ENCODE results near the gene PAPOLA. TPM values are rescaled to one million over a fixed set of nuclear protein-coding genes. Genes with fewer than 3 reads are reported as not detected.
A peak's percentile ranks its signal among the peaks of the same experiment; 100 is the strongest.

Gene PAPOLA
- polyA plus RNA-seq, 4 donors = 58.1 to 182 (median 74.1) TPM

DNA sequence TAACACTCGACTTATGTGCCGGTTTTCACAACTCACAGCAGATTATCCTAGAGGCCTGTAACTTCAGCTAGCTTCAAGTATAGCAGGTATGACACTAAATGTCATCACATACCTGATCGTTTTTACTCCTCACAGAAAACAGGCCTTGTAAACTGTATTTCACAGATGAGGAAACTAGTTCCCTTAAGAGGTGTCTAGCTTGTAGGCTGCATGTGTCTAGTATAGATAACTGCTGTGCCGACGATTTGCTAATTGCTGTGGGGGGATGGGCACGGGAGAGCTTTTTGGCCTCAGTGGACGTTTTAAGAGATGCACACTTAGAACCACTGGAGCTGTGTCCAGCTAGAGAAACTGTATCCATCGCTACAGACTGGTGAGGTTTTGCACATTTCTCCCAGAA lies 78.8 kb downstream of the PAPOLA start:
- Histone ChIP-seq H3K4me3 (ENCODE audit: low read depth in 1 of 3, low read length in 3 of 3) (no peak overlapping the region), H3K4me1 (ENCODE audit: control insufficient read depth in 3 of 3, insufficient read depth in 2 of 3, low read depth in 1 of 3, low read length in 2 of 3) (no peaks in the 10 kb centered on the region), H3K36me3 (ENCODE audit: control insufficient read depth in 3 of 3, insufficient read depth in 2 of 3, low read depth in 1 of 3, low read length in 3 of 3) (no peaks in the 10 kb centered on the region), H3K27ac (ENCODE audit: low read depth in 1 of 3, low read length in 2 of 3) (no peak overlapping the region), H3K9me3 (ENCODE audit: control insufficient read depth in 2 of 2, insufficient read depth in 1 of 2, low read depth in 1 of 2, low read length in 1 of 2) (no peaks in the 10 kb centered on the region), H3K27me3 (ENCODE audit: control insufficient read depth in 3 of 3, insufficient read depth in 3 of 3, low read length in 3 of 3) (peaks cover 0 to 6% (median 5%) of the 10 kb centered on the region in 3 donors)
- no peak for FAIRE-seq
- DNase-seq = no peak
- WGBS, 3 donors = 55 to 66% (median 58%) methylated on average over 8 of the region's 8 CpGs

DNA sequence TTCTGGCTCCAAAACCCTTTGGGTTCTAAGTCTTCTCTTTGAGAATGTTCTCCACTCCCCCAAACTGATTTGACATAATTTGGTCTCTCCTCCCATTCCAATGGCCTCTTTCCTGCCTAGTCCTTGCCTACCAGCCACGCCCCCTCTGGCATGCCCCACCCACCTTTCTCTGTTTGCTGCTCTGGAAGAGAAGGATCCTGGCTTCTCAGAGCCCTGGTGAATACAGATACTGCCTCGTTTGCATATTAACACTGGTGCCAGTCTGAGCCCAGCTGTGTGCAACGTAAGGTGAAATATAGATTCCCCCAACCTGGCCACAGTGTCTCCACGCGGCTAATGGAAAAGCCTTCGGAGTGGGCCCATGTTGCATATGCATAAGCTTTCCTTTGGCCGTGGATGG lies 79.7 kb downstream of the PAPOLA start:
- Histone ChIP-seq H3K27me3 (ENCODE audit: control insufficient read depth in 3 of 3, insufficient read depth in 3 of 3, low read length in 3 of 3) (peaks cover 0 to 7% (median 5%) of the 10 kb centered on the region in 3 donors), H3K36me3 (ENCODE audit: control insufficient read depth in 3 of 3, insufficient read depth in 2 of 3, low read depth in 1 of 3, low read length in 3 of 3) (no peaks in the 10 kb centered on the region), H3K9me3 (ENCODE audit: control insufficient read depth in 2 of 2, insufficient read depth in 1 of 2, low read depth in 1 of 2, low read length in 1 of 2) (no peaks in the 10 kb centered on the region), H3K27ac (ENCODE audit: low read depth in 1 of 3, low read length in 2 of 3) (no peak overlapping the region), H3K4me3 (ENCODE audit: low read depth in 1 of 3, low read length in 3 of 3) (no peak overlapping the region), H3K4me1 (ENCODE audit: control insufficient read depth in 3 of 3, insufficient read depth in 2 of 3, low read depth in 1 of 3, low read length in 2 of 3) (no peaks in the 10 kb centered on the region)
- DNase-seq (no peak), FAIRE-seq (no peak)
- WGBS, 3 donors = 75 to 84% (median 75%) methylated on average over 7 of the region's 7 CpGs

DNA sequence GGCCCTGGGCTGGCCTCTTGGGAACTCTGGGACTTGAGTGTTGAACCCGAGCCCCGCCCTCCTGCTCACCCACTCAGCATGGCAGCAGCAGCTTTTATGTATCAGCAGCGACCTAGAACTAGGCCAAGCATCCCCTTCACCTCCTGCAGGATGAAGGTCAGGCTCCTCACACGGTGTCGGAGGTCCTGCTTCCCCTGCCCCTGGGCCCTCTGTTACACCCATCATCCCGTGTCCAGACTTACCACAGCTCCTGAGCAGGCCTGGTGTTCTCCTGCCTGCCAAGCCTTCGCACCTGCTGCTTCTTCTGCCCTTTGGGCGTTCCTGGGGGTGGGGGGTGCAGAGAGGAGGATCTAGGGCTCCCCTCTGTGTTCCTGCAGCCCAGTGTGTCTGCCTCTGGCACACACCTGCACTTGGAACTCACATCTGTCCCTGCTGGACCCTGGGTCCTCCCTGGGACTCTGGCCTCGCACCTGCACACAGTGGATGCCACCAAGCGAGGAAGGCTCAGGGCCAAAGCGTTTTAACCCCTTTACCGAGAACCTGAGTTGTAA lies 80.3 kb downstream of the PAPOLA start:
- H3K36me3 ChIP-seq (ENCODE audit: control insufficient read depth in 3 of 3, insufficient read depth in 2 of 3, low read depth in 1 of 3, low read length in 3 of 3) = no peaks in the 10 kb centered on the region
- DNase-seq (no peak), FAIRE-seq (no peak)
- H3K4me3 ChIP-seq (ENCODE audit: low read depth in 1 of 3, low read length in 3 of 3) = no peak overlapping the region
- H3K27me3 ChIP-seq (ENCODE audit: control insufficient read depth in 3 of 3, insufficient read depth in 3 of 3, low read length in 3 of 3) = peaks cover 0 to 8% (median 7%) of the 10 kb centered on the region in 3 donors
- 30 to 63% (median 33%) methylated on average over 12 of the region's 12 CpGs for WGBS, 3 donors
- H3K4me1 ChIP-seq (ENCODE audit: control insufficient read depth in 3 of 3, insufficient read depth in 2 of 3, low read depth in 1 of 3, low read length in 2 of 3) = no peaks in the 10 kb centered on the region
- no peak overlapping the region for H3K27ac ChIP-seq (ENCODE audit: low read depth in 1 of 3, low read length in 2 of 3)
- H3K9me3 ChIP-seq (ENCODE audit: control insufficient read depth in 2 of 2, insufficient read depth in 1 of 2, low read depth in 1 of 2, low read length in 1 of 2) = no peaks in the 10 kb centered on the region

DNA sequence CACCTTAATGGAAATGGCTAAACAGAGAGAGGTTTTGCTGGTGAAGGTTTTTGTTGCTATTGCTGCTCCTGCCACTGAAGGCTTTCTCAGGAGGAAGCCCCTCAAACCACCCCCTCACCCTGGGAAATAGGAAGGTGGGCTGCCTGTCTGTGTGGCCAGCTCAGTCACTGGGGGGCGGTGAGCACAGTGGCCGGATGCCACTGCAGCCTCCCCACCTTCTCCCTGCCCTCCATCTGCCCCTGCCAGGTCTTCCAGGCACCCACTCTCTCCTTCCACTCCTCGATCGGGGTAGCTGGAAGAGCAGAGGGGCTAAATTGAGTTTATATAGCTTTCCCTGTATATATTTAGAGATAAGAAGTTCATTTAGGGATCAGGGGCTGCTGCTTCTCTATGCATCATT lies 80.8 kb downstream of the PAPOLA start:
- Histone ChIP-seq H3K36me3 (ENCODE audit: control insufficient read depth in 3 of 3, insufficient read depth in 2 of 3, low read depth in 1 of 3, low read length in 3 of 3) (no peaks in the 10 kb centered on the region), H3K27ac (ENCODE audit: low read depth in 1 of 3, low read length in 2 of 3) (no peak overlapping the region), H3K9me3 (ENCODE audit: control insufficient read depth in 2 of 2, insufficient read depth in 1 of 2, low read depth in 1 of 2, low read length in 1 of 2) (no peaks in the 10 kb centered on the region), H3K4me3 (ENCODE audit: low read depth in 1 of 3, low read length in 3 of 3) (no peak overlapping the region), H3K27me3 (ENCODE audit: control insufficient read depth in 3 of 3, insufficient read depth in 3 of 3, low read length in 3 of 3) (peaks cover 0 to 8% (median 7%) of the 10 kb centered on the region in 3 donors), H3K4me1 (ENCODE audit: control insufficient read depth in 3 of 3, insufficient read depth in 2 of 3, low read depth in 1 of 3, low read length in 2 of 3) (no peaks in the 10 kb centered on the region)
- WGBS, 3 donors = 46 to 60% (median 59%) methylated on average over 4 of the region's 4 CpGs
- FAIRE-seq (no peak), DNase-seq (no peak)

DNA sequence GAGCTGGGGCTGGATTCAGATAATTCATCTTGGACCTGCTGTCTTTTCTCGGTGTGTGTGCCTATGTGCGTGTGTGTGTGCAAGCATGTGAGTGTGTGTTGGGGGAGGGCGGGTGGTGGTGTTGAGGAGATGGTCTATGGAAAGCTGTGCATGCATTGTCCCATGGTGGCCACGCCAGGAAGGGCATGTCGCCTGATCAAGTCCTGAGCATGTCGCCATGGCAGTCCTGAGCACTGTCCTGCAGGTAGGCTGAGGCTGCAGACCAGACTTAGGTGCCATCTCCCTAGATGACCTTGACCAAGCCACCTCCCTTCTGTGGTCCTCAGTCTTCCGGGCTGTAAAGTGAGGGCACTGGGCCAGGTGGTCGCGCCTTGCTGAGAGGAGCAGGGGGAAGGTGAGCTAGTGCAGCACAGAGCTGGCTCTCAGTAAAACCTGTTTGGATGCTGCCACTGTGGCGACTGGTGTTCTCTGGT lies 81.4 kb downstream of the PAPOLA start:
- H3K9me3 ChIP-seq (ENCODE audit: control insufficient read depth in 2 of 2, insufficient read depth in 1 of 2, low read depth in 1 of 2, low read length in 1 of 2) = no peaks in the 10 kb centered on the region
- DNase-seq = no peak
- peaks cover 0 to 8% (median 7%) of the 10 kb centered on the region in 3 donors for H3K27me3 ChIP-seq (ENCODE audit: control insufficient read depth in 3 of 3, insufficient read depth in 3 of 3, low read length in 3 of 3)
- no peak overlapping the region for H3K4me3 ChIP-seq (ENCODE audit: low read depth in 1 of 3, low read length in 3 of 3)
- FAIRE-seq = no peak
- H3K4me1 ChIP-seq (ENCODE audit: control insufficient read depth in 3 of 3, insufficient read depth in 2 of 3, low read depth in 1 of 3, low read length in 2 of 3) = no peaks in the 10 kb centered on the region
- WGBS, 3 donors = 60 to 76% (median 62%) methylated on average over 10 of the region's 10 CpGs
- H3K36me3 ChIP-seq (ENCODE audit: control insufficient read depth in 3 of 3, insufficient read depth in 2 of 3, low read depth in 1 of 3, low read length in 3 of 3) = no peaks in the 10 kb centered on the region
- no peak overlapping the region for H3K27ac ChIP-seq (ENCODE audit: low read depth in 1 of 3, low read length in 2 of 3)

DNA sequence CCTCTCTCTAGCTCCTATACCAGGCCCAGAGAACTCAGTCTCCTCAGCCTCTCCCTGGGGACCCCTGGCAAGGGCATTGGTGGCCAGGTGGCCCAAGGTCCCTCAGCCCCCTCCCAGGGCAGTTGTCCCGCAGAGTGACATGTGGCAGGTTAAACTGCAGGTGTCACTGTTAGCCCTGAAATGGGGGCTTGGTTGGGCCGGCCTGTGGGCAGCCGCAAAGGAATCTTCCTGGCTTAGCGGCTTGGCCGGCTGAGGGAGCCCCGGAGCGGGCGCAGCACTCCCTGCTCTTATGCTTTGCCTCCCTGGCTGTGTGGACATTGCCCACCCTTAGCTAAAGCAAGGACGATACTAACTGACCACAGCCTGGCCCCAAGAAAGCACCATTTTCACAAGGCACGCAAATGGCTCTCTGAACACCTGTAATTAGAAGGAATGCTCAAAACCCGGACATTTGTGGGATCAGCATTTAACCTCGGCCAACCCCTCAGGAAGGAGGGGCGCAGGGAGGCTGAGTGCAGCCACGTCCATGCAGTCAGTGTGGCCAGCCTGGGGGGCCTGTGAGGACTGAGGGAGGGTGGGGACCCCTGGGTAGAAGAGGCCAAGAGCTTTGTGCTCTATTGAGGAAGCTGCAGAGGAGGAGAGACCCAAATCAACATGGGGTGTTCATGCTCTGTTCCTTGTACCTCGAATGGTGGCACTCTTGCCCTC lies 82.2 kb downstream of the PAPOLA start:
- Histone ChIP-seq H3K4me3 (ENCODE audit: low read depth in 1 of 3, low read length in 3 of 3) (no peak overlapping the region), H3K27ac (ENCODE audit: low read depth in 1 of 3, low read length in 2 of 3) (no peak overlapping the region), H3K4me1 (ENCODE audit: control insufficient read depth in 3 of 3, insufficient read depth in 2 of 3, low read depth in 1 of 3, low read length in 2 of 3) (no peaks in the 10 kb centered on the region), H3K27me3 (ENCODE audit: control insufficient read depth in 3 of 3, insufficient read depth in 3 of 3, low read length in 3 of 3) (peaks cover 0 to 12% (median 7%) of the 10 kb centered on the region in 3 donors), H3K9me3 (ENCODE audit: control insufficient read depth in 2 of 2, insufficient read depth in 1 of 2, low read depth in 1 of 2, low read length in 1 of 2) (no peaks in the 10 kb centered on the region), H3K36me3 (ENCODE audit: control insufficient read depth in 3 of 3, insufficient read depth in 2 of 3, low read depth in 1 of 3, low read length in 3 of 3) (no peaks in the 10 kb centered on the region)
- FAIRE-seq (no peak), DNase-seq (peak; percentile 54 to 73)
- WGBS, 3 donors = 12 to 19% (median 13%) methylated on average over 15 of the region's 15 CpGs

DNA sequence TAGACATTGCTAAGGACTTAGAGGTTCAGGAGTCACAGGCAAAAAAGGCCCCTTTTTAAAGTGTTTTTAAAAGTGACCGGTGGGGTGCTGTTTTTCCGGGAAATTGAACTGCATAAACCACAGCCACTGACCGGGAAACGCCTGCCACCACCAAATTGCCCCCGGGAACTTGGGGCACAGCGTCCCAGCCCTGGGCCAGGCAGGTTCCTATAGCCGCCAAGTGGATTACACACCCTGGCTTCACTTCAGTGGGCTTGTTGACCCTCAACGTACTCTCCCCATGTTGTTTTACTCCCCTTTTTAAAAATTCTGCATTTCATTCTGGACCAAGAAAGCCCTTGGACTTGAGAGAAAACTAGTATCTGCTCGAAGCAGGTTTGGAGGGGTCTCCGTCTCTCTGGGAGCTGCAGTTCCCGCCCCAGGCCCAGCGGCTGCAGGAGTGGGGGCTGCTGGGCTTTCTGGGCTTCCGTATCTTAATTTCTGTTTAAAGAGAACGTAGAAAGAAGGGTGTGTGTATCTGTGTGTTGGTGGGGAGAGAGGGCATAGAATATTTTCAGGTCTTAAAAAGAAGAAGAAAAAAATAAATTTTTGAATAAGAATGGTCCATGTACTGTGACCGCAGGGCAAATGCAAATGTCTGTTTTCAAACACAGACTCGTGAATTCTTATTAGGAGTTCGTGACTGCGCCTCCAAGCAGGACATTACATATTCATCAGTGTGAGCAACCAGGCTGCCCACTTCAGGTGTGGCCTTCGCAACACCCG lies 82.9 kb downstream of the PAPOLA start:
- Histone ChIP-seq H3K4me1 (ENCODE audit: control insufficient read depth in 3 of 3, insufficient read depth in 2 of 3, low read depth in 1 of 3, low read length in 2 of 3) (no peaks in the 10 kb centered on the region), H3K27me3 (ENCODE audit: control insufficient read depth in 3 of 3, insufficient read depth in 3 of 3, low read length in 3 of 3) (peaks cover 0 to 12% (median 7%) of the 10 kb centered on the region in 3 donors), H3K9me3 (ENCODE audit: control insufficient read depth in 2 of 2, insufficient read depth in 1 of 2, low read depth in 1 of 2, low read length in 1 of 2) (no peaks in the 10 kb centered on the region), H3K4me3 (ENCODE audit: low read depth in 1 of 3, low read length in 3 of 3) (no peak overlapping the region), H3K27ac (ENCODE audit: low read depth in 1 of 3, low read length in 2 of 3) (no peak overlapping the region), H3K36me3 (ENCODE audit: control insufficient read depth in 3 of 3, insufficient read depth in 2 of 3, low read depth in 1 of 3, low read length in 3 of 3) (no peaks in the 10 kb centered on the region)
- 81 to 83% (median 81%) methylated on average over 20 of the region's 20 CpGs for WGBS, 3 donors
- DNase-seq = no peak
- no peak for FAIRE-seq

DNA sequence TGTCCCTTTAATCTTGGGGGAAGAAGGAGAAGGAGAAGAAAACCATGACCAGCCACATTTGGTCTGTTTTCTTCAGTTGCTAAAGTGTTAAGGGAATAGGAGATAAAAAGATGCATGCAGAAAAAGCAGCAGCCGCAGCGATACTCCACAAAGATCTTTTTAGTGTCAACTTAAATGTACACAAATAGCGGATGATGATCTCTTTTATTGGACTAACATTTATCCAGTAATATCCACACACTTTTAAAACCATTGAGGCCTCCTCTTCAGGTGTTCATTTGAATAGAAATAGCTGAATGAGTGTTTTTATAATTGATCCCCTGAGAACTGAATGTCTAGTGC lies 83.5 kb downstream of the PAPOLA start:
- H3K4me3 ChIP-seq (ENCODE audit: low read depth in 1 of 3, low read length in 3 of 3) = no peak overlapping the region
- H3K4me1 ChIP-seq (ENCODE audit: control insufficient read depth in 3 of 3, insufficient read depth in 2 of 3, low read depth in 1 of 3, low read length in 2 of 3) = no peaks in the 10 kb centered on the region
- no peak overlapping the region for H3K27ac ChIP-seq (ENCODE audit: low read depth in 1 of 3, low read length in 2 of 3)
- no peaks in the 10 kb centered on the region for H3K9me3 ChIP-seq (ENCODE audit: control insufficient read depth in 2 of 2, insufficient read depth in 1 of 2, low read depth in 1 of 2, low read length in 1 of 2)
- no peaks in the 10 kb centered on the region for H3K36me3 ChIP-seq (ENCODE audit: control insufficient read depth in 3 of 3, insufficient read depth in 2 of 3, low read depth in 1 of 3, low read length in 3 of 3)
- FAIRE-seq (no peak), DNase-seq (no peak)
- H3K27me3 ChIP-seq (ENCODE audit: control insufficient read depth in 3 of 3, insufficient read depth in 3 of 3, low read length in 3 of 3) = peaks cover 0 to 12% (median 7%) of the 10 kb centered on the region in 3 donors
- 78 to 92% (median 90%) methylated on average over 3 of the region's 3 CpGs for WGBS, 3 donors

Measured in small intestine (tissue), 7 donors.